K562 (cell line): ENCODE results near the gene ADARB2. TPM values are rescaled to one million over a fixed set of nuclear protein-coding genes. Genes with fewer than 3 reads are reported as not detected.

ENCODE experiments used
- ATAC-seq: fragments of 200-7000 bp; cut with Tn5 transposase; 3 replicates; pipeline ENCODE4 v1.9.1; 2020; ENCODE audit warnings: moderate library complexity
- BruUV-seq: library from RNA; stranded (reverse); fragments of 400-500 nt; replicated peaks from 2 replicates; lab custom pipeline; 2021; lab: Mats Ljungman, UMichigan
- CTCF ChIA-PET: fragments of 300-600 bp; formaldehyde crosslinking; extraction: SDS; loops from one replicate; lab custom pipeline; 2021; ENCODE audit warnings: low intra/inter-chr PET ratio; lab: Yijun Ruan, JAX
- POLR2A ChIA-PET: fragments of 300-600, 350-650 bp; sonication (Branson Sonifier 250); formaldehyde crosslinking; extraction: SDS; loops from one replicate; lab custom pipeline; 2021; ENCODE audit warnings: antibody characterized with exemption, inconsistent platforms; lab: Yijun Ruan, JAX
- DNase-seq, 4 experiments: peaks; one replicate each; pipeline versions ENCODE4 v3.0.0 to v3.0.0-alpha.2; 2011 to 2018; ENCODE audit warnings: low spot score in 3 of 4, mixed read lengths in 3 of 4; ENCODE audit errors: extremely low read depth in 1 of 4
- FAIRE-seq: peaks from 2 replicates; lab custom pipeline; 2011; peaks lifted over from hg19 to GRCh38; lab: Jason Lieb, UNC
- H2AFZ ChIP-seq: 2 replicates; pipeline ENCODE4 v1.6.0; 2011; ENCODE audit warnings: low read depth, low read length, control low read depth, inconsistent platforms
- H3K27ac ChIP-seq: fragments of 200-600 bp; 3 replicates; pipeline ENCODE4 v1.8.0; 2011; ENCODE audit warnings: low read depth, mild to moderate bottlenecking, control low read depth, inconsistent platforms, low read length, moderate library complexity, mixed read lengths; ENCODE audit errors: extremely low read depth
- H3K27me3 ChIP-seq, 2 experiments: fragments of 300-600 bp in 1 of 2; 2 replicates in 1 of 2; 3 replicates in 1 of 2; pipeline versions ENCODE4 v1.6.0 to v1.8.0; 2011; ENCODE audit warnings: inconsistent platforms in 2 of 2, low read length in 2 of 2, mild to moderate bottlenecking in 1 of 2, mixed read lengths in 1 of 2, moderate library complexity in 1 of 2; ENCODE audit not compliant: control insufficient read depth in 2 of 2, insufficient read depth in 2 of 2
- H3K36me3 ChIP-seq: fragments of 300-600 bp; 3 replicates; pipeline ENCODE4 v1.8.0; 2011; ENCODE audit warnings: mild to moderate bottlenecking, low read length, inconsistent platforms; ENCODE audit not compliant: control insufficient read depth, insufficient read depth
- H3K4me1 ChIP-seq, 2 experiments: fragments of 200-600 bp in 1 of 2; replicated peaks in 1 of 2; 2 replicates in 1 of 2; 3 replicates in 1 of 2; pipeline versions ENCODE4 v1.5.1 to v1.8.0; 2011; ENCODE audit warnings: inconsistent platforms in 2 of 2, low read length in 2 of 2, mild to moderate bottlenecking in 1 of 2, mixed read lengths in 1 of 2, moderate library complexity in 1 of 2; ENCODE audit not compliant: control insufficient read depth in 2 of 2, insufficient read depth in 2 of 2
- H3K4me2 ChIP-seq: 2 replicates; pipeline ENCODE4 v1.6.1; 2011; ENCODE audit warnings: low read length, control low read depth, inconsistent platforms, mixed read lengths; ENCODE audit not compliant: insufficient read depth
- H3K4me3 ChIP-seq: fragments of 200-600 bp; sonication (generic), shearing (Covaris generic); 2 replicates; pipeline ENCODE4 v1.5.1; 2016; ENCODE audit warnings: control low read depth, inconsistent platforms
- H3K79me2 ChIP-seq: fragments of 200-600 bp; 3 replicates; pipeline ENCODE4 v1.8.0; 2011; ENCODE audit warnings: low read length, inconsistent platforms; ENCODE audit not compliant: control insufficient read depth, insufficient read depth
- H3K9ac ChIP-seq, 2 experiments: 2 replicates each; pipeline versions ENCODE4 v1.6.0 to v1.6.1; 2011; ENCODE audit warnings: low read depth in 2 of 2, low read length in 2 of 2, control low read depth in 1 of 2, inconsistent platforms in 1 of 2, mild to moderate bottlenecking in 1 of 2, mixed read lengths in 1 of 2; ENCODE audit not compliant: insufficient read depth in 1 of 2
- H3K9me1 ChIP-seq: one replicate; pipeline ENCODE4 v1.6.0; 2011; ENCODE audit warnings: inconsistent platforms, mild to moderate bottlenecking, low read length, moderate library complexity; ENCODE audit not compliant: control insufficient read depth, insufficient read depth
- H3K9me3 ChIP-seq: replicated peaks from 2 replicates; pipeline ENCODE4 v1.5.1; 2011; ENCODE audit warnings: low read depth, low read length, inconsistent platforms; ENCODE audit not compliant: control insufficient read depth, insufficient read depth
- H4K20me1 ChIP-seq: replicated peaks from 2 replicates; pipeline ENCODE4 v1.6.1; 2011; ENCODE audit warnings: low read length, inconsistent platforms, mixed read lengths; ENCODE audit not compliant: control insufficient read depth, insufficient read depth
- POLR2G ChIP-seq: fragments of 200-400 bp; formaldehyde crosslinking; IDR thresholded peaks from 2 replicates; pipeline ENCODE4 v1.6.1; 2017; ENCODE audit warnings: low read depth, mild to moderate bottlenecking, antibody characterized with exemption, low read length, moderate library complexity
- PRPF4 ChIP-seq: fragments of 200-400 bp; formaldehyde crosslinking; IDR thresholded peaks from one replicate; pipeline ENCODE4 v1.6.1; 2017; ENCODE audit warnings: low read length, low read depth, mild to moderate bottlenecking; ENCODE audit not compliant: insufficient read depth, poor library complexity, severe bottlenecking
- RBM22 ChIP-seq: fragments of 200-400 bp; formaldehyde crosslinking; IDR thresholded peaks from 2 replicates; pipeline ENCODE4 v1.6.1; 2018; ENCODE audit warnings: low read length, low read depth; ENCODE audit not compliant: poor library complexity, severe bottlenecking
- SMARCB1 ChIP-seq: IDR thresholded peaks from 2 replicates; pipeline ENCODE4 v1.6.1; 2011; ENCODE audit warnings: improper control_type of control experiment, low read depth; ENCODE audit not compliant: insufficient read length
- VEZF1 ChIP-seq: fragments of 200-800 bp; sonication (Bioruptor generic); IDR thresholded peaks from 2 replicates; pipeline ENCODE4 v1.6.1; 2017; ENCODE audit warnings: missing genetic modification characterization, missing compliant biosample characterization
- WHSC1 ChIP-seq: IDR thresholded peaks from one replicate; pipeline ENCODE4 v1.6.1; 2012; ENCODE audit warnings: low read length, control low read depth, inconsistent platforms
- WGBS: fragments of 100-300 bp; shearing (Covaris generic); methylation state at CpG from one replicate; pipeline ENCODE4 v1.1.6; 2016; ENCODE audit warnings: low coverage, mixed read lengths; ENCODE audit not compliant: insufficient coverage; ENCODE audit errors: missing lambda C conversion rate; 5-methylcytosine and 5-hydroxymethylcytosine counted together
- in situ Hi-C: fragments of 300-500 bp; cut with MboI; formaldehyde crosslinking; loops from 4 replicates; pipeline ENCODE4 v1.15.0; 2018; ENCODE audit warnings: inconsistent platforms, mixed read lengths
- intact Hi-C: fragments of 100-400 bp; cut with micrococcal nuclease; formaldehyde crosslinking; loops from 2 replicates; pipeline ENCODE4 v1.14.2; 2022
- polyA plus RNA-seq, 8 experiments: library from polyadenylated mRNA; depleted of rRNA in 4 of 8; stranded (reverse) in 5 of 8; unstranded in 3 of 8; fragments of >200 nt; fragmentation: Nextera tagmentation in 2 of 8; fragmentation: Illumina TruSeq in 1 of 8; extraction: Ambion mirVana in 2 of 8; extraction: Trizol in 1 of 8; gene quantifications; 2 replicates each; pipeline versions ENCODE4 v1.2.1 to v1.2.3, GENCODE V29; 2011 to 2014; ENCODE audit warnings: inconsistent platforms in 1 of 8, missing spikeins in 1 of 8
- total RNA-seq, 7 experiments: library from RNA; depleted of rRNA in 6 of 7; stranded (reverse); fragments of >200 nt in 6 of 7; fragmentation: Illumina TruSeq in 2 of 7; extraction: Trizol in 2 of 7; gene quantifications; 2 replicates each; pipeline versions ENCODE4 v1.2.1 to v1.2.3, GENCODE V29; 2011 to 2021; ENCODE audit warnings: low replicate concordance in 1 of 7

The ADARB2 gene
- total and polyA plus RNA-seq, 9 of the 15 experiments (the other 6 are each of a cell fraction or from before 2014, with no cell fraction given), result not detected

GRCh38 chr10:1130226-1130625 is 607.1 kb downstream of the ADARB2 start (continued):
- no peak for TF ChIP-seq VEZF1 (CRISPR knock-in tag)
- no peak for TF ChIP-seq RBM22
- no peak for TF ChIP-seq SMARCB1
- no peak for TF ChIP-seq WHSC1

GRCh38 chr10:1128649-1129048 is 608.7 kb downstream of the ADARB2 start:
- Histone ChIP-seq H3K9me3 (no peaks in the 10 kb centered on the region), H2AFZ (no peak overlapping the region), H4K20me1 (no peaks in the 10 kb centered on the region), H3K9ac (no peak overlapping the region), H3K27ac (no peak overlapping the region), H3K36me3 (peaks cover 52% of the 10 kb centered on the region; the same call in 2 of the 3 replicates), H3K9me1 (no peaks in the 10 kb centered on the region), H3K4me1 (peaks cover 0 to 5% of the 10 kb centered on the region in 2 experiments; a peak in 2 of 5 replicates), H3K79me2 (no peaks in the 10 kb centered on the region), H3K27me3 (no peaks in the 10 kb centered on the region), H3K4me2 (no peak overlapping the region), H3K4me3 (no peak overlapping the region)
- whole genome bisulfite sequencing, result 89% methylated on average over 19 of the region's 21 CpGs
- POLR2A ChIA-PET, result no interaction called here
- intact Hi-C loops (no loop called here), in situ Hi-C loops (no loop called here)
- no TSS peak for BruUV-seq
- FAIRE-seq (no peak), DNase-seq (no peak), ATAC-seq (no peak)
- CTCF ChIA-PET, result no interaction called here
- TF ChIP-seq PRPF4 (no peak), POLR2G (peak; percentile 30; the same call in 1 of the 2 replicates)
